Duodenal mucosa (tissue), 2 donors: ENCODE results near the gene TPSG1.

Source experiments
- H3K27ac ChIP-seq: one replicate; pipeline ENCODE4 v1.7.0; 2013; ENCODE audit warnings: low read depth, low read length
- H3K27me3 ChIP-seq, 2 donors: one replicate each; pipeline ENCODE4 v1.7.0; 2013; ENCODE audit warnings: low read length in 2 of 2, control low read depth in 1 of 2; ENCODE audit not compliant: insufficient read depth in 2 of 2, control insufficient read depth in 1 of 2
- H3K36me3 ChIP-seq, 2 donors: one replicate each; pipeline ENCODE4 v1.7.0; 2013; ENCODE audit warnings: low read length in 2 of 2, control low read depth in 1 of 2; ENCODE audit not compliant: insufficient read depth in 2 of 2, control insufficient read depth in 1 of 2
- H3K4me1 ChIP-seq, 2 donors: one replicate each; pipeline ENCODE4 v1.7.0; 2013; ENCODE audit warnings: low read length in 2 of 2, control low read depth in 1 of 2; ENCODE audit not compliant: insufficient read depth in 2 of 2, control insufficient read depth in 1 of 2
- H3K4me3 ChIP-seq, 2 donors: one replicate each; pipeline ENCODE4 v1.7.0; 2013; ENCODE audit warnings: low read length in 2 of 2, low read depth in 1 of 2
- H3K9ac ChIP-seq, 2 donors: one replicate each; pipeline ENCODE4 v1.7.0; 2013; ENCODE audit warnings: low read length in 2 of 2, low read depth in 1 of 2
- H3K9me3 ChIP-seq, 2 donors: one replicate each; pipeline ENCODE4 v1.7.0; 2013; ENCODE audit warnings: low read length in 2 of 2, control low read depth in 1 of 2; ENCODE audit not compliant: control insufficient read depth in 1 of 2

Gene TPSG1

GRCh38 chr16:1184980-1185379, 40.1 kb downstream of the TPSG1 start:
- Histone ChIP-seq H3K27ac (no peak overlapping the region), H3K9ac (no peak overlapping the region), H3K9me3 (no peaks in the 10 kb centered on the region), H3K4me1 (no peaks in the 10 kb centered on the region), H3K4me3 (no peak overlapping the region), H3K27me3 (no peaks in the 10 kb centered on the region), H3K36me3 (no peaks in the 10 kb centered on the region)

GRCh38 chr16:1184156-1184868, 40.8 kb downstream of the TPSG1 start:
- no peak overlapping the region for H3K27ac ChIP-seq
- H3K36me3 ChIP-seq: no peaks in the 10 kb centered on the region
- no peak overlapping the region for H3K9ac ChIP-seq
- H3K27me3 ChIP-seq: no peaks in the 10 kb centered on the region
- no peaks in the 10 kb centered on the region for H3K9me3 ChIP-seq
- no peak overlapping the region for H3K4me3 ChIP-seq
- no peaks in the 10 kb centered on the region for H3K4me1 ChIP-seq

- H3K4me3 ChIP-seq: no peak overlapping the region
- no peaks in the 10 kb centered on the region for H3K36me3 ChIP-seq
- no peak overlapping the region for H3K9ac ChIP-seq
- H3K4me1 ChIP-seq: no peaks in the 10 kb centered on the region
- H3K27me3 ChIP-seq: no peaks in the 10 kb centered on the region
- H3K27ac ChIP-seq: peak overlapping the region; percentile 75
- H3K9me3 ChIP-seq: no peaks in the 10 kb centered on the region
Measured at GRCh38 chr16:1182950-1183907, 41.8 kb downstream of the TPSG1 start.

GRCh38 chr16:1182316-1182671, 42.8 kb downstream of the TPSG1 start:
- Histone ChIP-seq H3K27me3 (no peaks in the 10 kb centered on the region), H3K9me3 (no peaks in the 10 kb centered on the region), H3K4me1 (no peaks in the 10 kb centered on the region), H3K36me3 (no peaks in the 10 kb centered on the region), H3K27ac (peak overlapping the region; percentile 75), H3K9ac (no peak overlapping the region), H3K4me3 (no peak overlapping the region)

GRCh38 chr16:1181404-1182315, 43.4 kb downstream of the TPSG1 start:
- Histone ChIP-seq H3K27me3 (no peaks in the 10 kb centered on the region), H3K4me3 (no peak overlapping the region), H3K9ac (no peak overlapping the region)

GRCh38 chr16:1180549-1181403, 44.3 kb downstream of the TPSG1 start:
- Histone ChIP-seq H3K4me3 (no peak overlapping the region), H3K36me3 (no peaks in the 10 kb centered on the region), H3K9me3 (no peaks in the 10 kb centered on the region), H3K27me3 (no peaks in the 10 kb centered on the region), H3K27ac (peak overlapping the region; percentile 10), H3K9ac (no peak overlapping the region), H3K4me1 (no peaks in the 10 kb centered on the region)

More at GRCh38 chr16:1181404-1182315, 43.4 kb downstream of the TPSG1 start:
- Histone ChIP-seq H3K27ac (peak overlapping the region; percentile 10), H3K9me3 (no peaks in the 10 kb centered on the region), H3K4me1 (no peaks in the 10 kb centered on the region), H3K36me3 (no peaks in the 10 kb centered on the region)

GRCh38 chr16:1178295-1178910, 46.7 kb downstream of the TPSG1 start:
- H3K27ac ChIP-seq: no peak overlapping the region
- no peaks in the 10 kb centered on the region for H3K36me3 ChIP-seq
- H3K9ac ChIP-seq: no peak overlapping the region
- no peaks in the 10 kb centered on the region for H3K4me1 ChIP-seq
- H3K27me3 ChIP-seq: no peaks in the 10 kb centered on the region
- H3K9me3 ChIP-seq: no peaks in the 10 kb centered on the region
- H3K4me3 ChIP-seq: no peak overlapping the region

GRCh38 chr16:1177750-1178149, 47.3 kb downstream of the TPSG1 start:
- Histone ChIP-seq H3K27me3 (no peaks in the 10 kb centered on the region), H3K4me1 (no peaks in the 10 kb centered on the region), H3K27ac (no peak overlapping the region)

GRCh38 chr16:1177053-1177452, 48.0 kb downstream of the TPSG1 start:
- H3K9me3 ChIP-seq: no peaks in the 10 kb centered on the region
- H3K36me3 ChIP-seq: no peaks in the 10 kb centered on the region
- no peak overlapping the region for H3K4me3 ChIP-seq
- H3K27ac ChIP-seq: no peak overlapping the region
- H3K4me1 ChIP-seq: no peaks in the 10 kb centered on the region
- H3K9ac ChIP-seq: no peak overlapping the region
- H3K27me3 ChIP-seq: no peaks in the 10 kb centered on the region

More at GRCh38 chr16:1177750-1178149, 47.3 kb downstream of the TPSG1 start:
- Histone ChIP-seq H3K4me3 (no peak overlapping the region), H3K9ac (no peak overlapping the region), H3K9me3 (no peaks in the 10 kb centered on the region), H3K36me3 (no peaks in the 10 kb centered on the region)
